Activated T-cell treated with anti-CD3 and anti-CD28 coated beads for 48 hours (primary cell): ENCODE data around the gene KPNB1.

Source experiments
- DNase-seq: peaks from one replicate; pipeline ENCODE4 v3.0.0-alpha.2; 2020; ENCODE audit warnings: low read depth

KPNB1 gene

DNA sequence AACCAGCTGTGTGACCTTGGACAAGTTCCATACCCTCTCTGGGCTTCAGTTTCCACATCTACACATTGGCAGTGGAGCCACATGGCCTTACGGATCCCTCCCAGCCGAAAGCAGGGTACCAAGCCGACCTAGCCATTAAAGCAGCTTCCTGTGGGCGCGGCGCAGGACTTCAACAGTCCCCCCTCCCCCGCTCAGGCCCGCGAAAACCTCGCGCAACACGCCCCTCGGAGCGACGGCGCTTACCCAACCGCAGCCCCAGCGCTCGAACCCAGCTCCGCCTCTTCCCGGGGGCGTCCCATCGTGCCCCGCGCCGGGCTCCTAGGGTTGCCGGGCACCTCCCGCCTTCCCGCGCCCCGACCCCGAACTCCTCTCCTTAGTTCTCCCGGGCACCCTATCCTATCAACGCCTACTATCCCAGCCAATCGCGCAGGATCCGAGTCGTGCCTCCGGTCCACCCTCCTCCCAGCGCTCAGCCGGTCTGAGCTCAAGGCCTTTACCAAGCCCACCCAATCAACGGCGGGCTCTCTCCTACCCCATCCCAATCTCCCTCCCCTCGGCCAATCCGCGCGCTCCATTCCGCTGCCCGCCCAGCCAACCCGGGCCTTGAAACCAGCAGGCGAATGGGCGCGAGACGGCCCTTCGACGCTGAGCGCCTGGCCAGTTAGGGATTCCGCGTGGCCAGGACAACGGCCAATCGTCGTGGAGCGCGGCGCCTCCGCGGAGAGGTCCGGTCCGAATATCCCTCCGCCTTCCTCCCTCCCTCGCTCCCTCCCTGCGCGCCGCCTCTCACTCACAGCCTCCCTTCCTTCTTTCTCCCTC, at the start of gene KPNB1:
Gene KPNB1, plus strand, starts transcription at position 767 of the 819 bp plus-strand sequence. CDS start 326 bp downstream, outside the sequence.
- DNase-seq: peak; percentile 98

DNA sequence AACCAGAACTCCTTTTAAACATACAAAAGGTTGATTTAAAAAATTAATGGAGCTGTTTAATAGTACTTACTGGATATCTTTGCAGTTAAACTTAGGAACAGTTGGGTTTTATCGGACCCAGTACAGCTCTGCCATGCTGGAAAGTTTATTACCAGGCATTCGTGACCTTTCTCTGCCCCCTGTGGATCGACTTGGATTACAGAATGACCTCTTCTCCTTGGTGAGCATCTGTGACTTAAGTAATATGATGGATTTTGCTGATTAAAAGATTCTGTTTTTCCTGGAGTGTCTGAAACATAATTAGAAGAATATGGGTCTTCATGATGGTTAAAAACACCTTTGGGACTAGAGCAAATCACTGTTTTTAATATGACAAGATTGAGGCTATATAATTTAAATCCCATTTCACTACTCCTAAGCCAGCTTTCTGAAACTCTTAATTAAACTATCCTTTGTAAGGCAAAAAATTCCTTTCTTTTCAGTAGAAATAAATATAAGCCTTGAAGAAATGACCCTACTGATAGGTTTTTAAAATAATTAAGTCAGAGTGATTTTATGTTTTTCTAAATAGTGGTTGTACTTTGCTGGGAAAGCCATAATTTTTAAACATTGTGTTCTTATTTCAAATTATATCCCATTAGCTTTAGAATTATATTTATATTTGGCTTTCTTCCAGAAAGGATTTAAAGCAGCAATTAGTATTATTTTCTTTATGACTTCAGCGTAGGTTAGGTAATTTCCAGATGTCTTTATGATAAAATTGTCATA, 45.7 kb upstream of the KPNB1 start:
- DNase-seq: no peak

DNA sequence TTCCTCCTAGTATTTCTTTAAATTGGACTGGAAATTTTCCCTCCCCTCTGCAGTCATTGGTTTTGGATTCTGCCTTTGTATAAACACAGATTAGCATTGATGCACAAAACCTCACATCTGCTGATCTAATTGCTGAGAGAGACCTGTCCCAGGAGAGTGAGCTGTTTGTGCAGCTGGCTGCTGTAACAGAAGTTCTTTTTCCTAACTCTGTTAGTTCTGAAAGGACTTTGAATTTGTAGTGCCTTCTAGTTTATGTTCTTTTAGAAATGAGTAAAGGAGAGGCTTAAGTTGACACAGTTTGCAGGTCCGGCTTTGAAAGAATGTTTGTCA, 45.2 kb upstream of the KPNB1 start:
- DNase-seq: no peak

DNA sequence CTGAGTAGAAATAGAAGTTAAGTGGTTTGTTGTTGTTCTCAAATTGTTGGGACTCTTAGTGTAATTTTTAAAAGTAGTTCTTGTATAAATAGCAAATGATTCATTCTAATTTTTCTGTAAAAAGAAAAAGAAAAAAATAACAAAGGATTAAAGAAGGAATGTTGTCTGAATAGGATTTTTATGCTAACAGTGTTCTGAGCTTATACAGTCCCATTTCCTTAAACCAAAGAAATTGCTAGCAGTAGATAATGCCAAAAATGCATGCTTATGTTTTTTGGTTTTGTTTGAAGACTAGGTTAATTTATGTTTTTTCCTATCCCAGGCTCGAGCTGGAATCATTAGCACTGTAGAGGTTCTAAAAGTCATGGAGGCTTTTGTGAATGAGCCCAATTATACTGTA, 44.7 kb upstream of the KPNB1 start:
- no peak for DNase-seq

DNA sequence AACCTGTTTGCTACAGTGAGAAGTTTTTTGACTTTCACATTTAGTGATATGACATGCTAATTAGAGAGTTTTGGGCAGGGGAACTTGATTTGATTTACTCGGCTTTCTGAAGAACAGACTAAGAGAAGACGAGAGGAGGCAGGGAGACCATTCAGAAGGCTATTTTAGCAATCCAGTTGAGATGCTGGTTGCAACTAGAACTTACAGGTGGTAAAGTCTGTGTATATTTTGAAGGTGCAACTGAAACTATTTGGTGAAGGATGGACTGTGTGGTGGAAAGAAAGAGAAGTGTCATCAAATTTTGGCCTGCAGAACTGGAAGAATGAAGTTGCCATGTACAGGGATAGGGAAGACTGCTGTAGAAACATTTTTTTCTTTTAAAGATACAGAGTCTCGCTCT, 42.2 kb upstream of the KPNB1 start:
- DNase-seq: no peak

DNA sequence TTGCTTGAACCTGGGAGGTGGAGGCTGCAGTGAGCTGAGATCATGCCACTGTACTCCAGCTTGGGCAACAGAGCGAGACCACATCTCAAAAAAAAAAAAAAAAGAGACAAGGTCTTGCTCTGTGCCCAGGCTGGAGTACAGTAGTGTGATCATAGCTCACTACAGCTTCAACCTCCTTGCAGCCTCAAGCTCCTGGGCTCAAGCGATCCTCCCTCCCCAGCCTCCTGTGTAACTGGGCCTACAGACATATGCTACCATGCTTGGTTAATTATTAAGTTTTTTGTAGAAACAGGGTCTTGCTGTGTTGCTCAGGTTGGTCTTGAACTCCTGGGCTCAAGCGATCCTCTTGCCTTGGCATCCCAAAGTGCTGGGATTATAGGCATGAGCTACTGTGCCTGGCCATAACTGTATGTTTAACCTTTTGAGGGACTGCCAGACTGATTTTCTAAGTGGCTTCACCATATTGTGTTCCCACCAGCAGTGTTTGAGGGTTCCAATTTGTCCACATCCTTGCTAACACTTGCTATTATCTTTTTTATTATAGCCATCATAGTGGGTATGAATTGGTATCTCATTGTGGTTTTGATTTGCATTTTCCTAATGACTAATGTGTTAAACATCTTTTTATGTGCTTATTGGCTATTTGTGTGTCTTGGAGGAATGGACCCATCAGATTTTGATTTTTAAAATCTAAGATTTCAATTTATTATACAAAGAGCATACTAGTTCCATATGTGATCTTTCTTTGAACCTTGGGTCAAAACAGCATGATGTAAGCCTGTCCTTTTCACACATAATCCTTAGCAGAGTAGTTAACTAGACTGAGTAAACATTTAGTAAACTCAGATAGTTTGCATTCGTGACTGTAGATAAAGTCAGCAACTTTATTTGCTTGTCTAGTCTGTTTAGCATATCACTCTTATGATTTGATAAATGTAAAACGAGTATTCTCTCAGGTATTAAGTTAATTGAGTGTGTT, 38.1 kb upstream of the KPNB1 start:
- DNase-seq: no peak

GRCh38 chr17:47615766-47616424, 33.8 kb upstream of the KPNB1 start:
- DNase-seq: no peak

DNA sequence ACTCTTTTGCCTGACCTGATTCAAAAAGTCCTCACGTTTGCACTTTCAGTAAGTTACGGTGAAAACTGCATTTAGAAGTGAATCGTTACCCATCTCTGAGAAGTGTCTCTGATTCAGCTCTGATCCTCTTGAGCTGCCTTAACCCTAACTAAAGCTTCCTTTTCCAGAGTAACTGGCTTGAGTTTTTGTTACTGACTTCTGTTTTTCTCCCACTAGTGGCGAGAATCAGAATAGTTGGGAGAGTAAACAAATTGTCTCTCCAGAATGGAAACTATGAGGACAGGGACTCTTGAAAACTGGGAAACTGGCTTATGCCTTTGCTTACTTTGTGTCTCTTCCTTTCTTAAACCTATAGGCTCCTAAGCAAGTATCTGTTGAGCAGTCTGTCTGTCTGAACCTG, 31.3 kb upstream of the KPNB1 start:
- DNase-seq: no peak

- no peak for DNase-seq
Measured at GRCh38 chr17:47620503-47621245, 29.0 kb upstream of the KPNB1 start.

DNA sequence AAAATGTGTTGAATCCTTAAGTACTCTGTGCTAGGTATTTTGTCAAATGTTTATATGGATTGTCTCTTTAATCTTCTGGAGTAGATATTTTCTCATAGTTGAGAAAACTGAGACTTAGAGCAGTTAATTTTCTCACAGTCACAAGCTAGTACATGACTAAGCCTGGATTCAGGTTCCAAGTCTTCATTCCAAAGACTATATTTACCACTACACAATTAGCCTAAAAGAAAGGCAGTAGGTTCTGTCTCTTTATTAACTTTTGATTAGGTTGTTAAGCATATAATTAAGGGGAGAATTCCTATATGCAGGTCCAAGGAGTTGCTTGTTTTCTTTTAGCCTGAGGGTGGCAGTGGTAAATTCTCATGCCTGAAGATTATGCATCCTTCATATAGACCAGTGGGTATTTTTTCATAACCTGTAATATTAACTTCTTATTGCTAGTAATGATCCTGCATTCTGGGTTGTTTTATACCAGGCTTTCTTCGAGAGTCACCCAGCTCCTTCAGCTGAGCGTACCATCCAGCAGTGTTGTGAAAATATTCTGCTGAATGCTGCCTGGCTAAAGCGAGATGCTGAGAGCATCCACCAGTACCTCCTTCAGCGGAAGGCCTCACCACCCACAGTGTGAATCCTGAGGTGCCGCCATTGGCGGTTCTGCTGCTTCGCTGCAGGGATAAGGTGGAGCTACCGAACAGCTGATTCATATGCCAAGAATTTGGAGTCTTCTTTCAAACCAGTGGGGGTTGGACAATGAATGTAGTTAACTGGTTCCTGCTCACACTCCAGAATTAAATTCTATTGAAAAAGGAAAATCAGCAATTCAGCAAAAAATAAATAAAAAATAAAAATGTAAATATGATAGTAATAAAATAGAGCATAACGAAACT, 28.2 kb upstream of the KPNB1 start:
- no peak for DNase-seq

DNA sequence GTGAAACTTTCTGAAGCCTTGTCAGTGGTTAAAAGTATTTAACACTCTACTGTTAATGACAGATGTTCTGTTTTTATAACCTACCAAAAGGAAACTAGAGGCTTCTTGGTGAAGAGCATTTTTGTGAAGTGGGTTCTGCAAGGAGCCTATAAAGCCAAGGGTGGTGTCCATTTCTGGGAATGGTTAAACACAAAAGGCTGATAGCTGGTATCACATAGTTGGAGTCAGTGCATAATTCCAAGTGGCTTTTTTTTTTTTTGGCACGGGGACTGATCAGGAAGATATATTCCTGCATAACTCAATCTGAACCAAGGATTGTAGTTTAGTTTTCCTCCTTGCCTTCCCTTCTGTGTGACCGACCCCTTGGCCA, 27.6 kb upstream of the KPNB1 start:
- no peak for DNase-seq

- DNase-seq: no peak
Measured at GRCh38 chr17:47624727-47625068, 25.0 kb upstream of the KPNB1 start.

DNA sequence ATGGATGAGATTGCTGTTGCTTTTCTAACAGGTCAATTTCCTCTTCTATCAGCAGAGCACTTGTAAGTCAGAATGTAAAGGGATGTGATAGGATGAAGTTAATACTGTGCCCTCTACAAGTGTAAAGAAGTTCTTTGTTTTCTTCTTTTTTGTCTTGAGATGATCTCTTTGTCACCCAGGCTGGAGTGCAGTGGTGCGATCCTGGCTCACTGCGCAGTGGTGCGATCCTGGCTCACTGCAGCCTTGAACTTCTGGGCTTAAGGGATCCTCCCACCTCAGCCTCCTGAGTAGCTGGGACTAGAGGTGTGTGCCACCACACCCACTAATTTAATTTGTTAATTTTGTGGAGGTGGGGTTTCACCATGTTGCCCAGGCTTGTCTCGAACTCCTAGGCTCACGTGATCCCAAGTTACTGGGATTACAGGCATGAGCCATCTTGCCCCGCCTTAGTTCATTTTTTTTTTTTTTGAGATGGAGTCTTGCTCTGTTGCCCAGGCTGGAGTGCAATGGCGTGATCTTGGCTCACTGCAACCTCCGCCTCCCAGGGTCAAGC, 21.6 kb upstream of the KPNB1 start:
- no peak for DNase-seq

- DNase-seq: no peak
Measured at GRCh38 chr17:47629826-47630225, 19.9 kb upstream of the KPNB1 start.

DNA sequence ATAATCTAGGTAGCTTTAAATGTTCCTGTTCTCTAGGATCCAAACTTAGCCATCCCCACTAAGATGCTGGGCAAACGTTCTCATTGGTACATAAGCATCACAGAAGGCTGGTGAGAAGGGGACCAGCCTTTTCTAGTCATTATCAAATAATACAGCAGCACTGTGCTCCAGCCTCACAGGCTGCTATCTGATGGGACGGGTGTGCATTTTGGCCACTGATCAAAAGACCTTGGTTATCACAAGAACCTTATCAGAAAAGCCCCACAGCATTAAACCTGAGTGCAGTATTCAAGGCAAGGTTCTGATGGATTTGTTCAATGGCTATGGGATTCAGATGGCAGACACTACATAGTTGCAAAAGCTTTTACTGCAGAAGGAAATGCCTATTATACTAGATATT, 19.1 kb upstream of the KPNB1 start:
- DNase-seq: no peak

DNA sequence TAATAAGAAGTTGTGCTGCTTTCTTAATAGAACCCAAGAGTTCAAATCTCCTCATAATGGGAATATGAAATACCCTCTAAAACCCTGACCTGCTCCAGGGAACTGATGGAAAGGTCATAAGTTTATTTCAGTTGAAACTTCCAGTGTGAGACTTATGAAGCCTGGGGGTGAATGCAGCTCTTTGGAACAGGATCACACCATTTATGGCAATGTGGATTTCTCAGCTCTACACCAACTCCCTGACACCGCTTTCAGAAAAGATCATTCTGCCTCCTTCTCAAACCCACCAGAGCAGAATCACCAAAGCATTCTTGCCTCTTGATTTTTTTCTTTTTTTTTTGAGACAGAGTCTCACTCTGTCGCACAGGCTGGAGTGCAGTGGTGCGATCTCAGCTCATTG, 16.7 kb upstream of the KPNB1 start:
- no peak for DNase-seq

GRCh38 chr17:47633996-47634395, 15.7 kb upstream of the KPNB1 start:
- DNase-seq: no peak

DNA sequence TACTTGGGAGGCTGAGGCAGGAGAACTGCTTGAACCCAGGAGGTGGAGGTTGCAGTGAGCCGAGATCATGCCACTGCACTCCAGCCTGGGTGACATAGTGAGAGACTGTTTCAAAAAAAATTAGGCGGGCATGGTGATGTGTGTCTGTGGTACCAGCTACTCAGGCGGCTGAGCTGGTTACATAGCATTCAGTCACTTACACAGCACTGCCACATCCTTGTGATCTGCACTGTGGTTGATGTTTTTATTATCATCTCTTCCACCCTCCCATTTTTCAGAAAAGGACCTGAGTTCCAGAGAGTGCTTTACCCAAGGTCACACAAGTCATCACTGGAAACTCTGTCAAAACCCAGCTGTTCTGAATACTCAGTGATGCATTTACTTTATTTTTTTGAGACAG, 14.8 kb upstream of the KPNB1 start:
- DNase-seq: no peak

DNA sequence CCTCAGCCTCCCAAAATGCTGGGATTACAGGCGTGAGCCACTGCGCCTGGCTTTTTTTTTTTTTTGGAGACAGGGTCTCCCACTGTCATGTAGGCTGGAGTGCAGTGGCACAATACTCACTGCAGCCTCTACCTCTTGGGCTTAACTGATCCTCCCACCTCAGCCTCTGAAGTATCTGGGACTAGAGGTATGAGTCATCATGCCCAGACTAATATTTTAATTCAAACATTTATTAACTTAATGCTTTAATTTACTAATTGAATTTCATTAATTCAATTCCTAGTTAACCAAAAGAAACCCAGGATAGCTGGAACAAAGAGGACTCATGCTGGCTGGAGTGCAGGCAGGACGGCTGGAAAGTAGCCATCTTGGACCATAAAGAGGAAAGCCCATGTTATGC, 14.0 kb upstream of the KPNB1 start:
- no peak for DNase-seq
